ENCODE measurements around the gene SAMSN1. TPM values are rescaled to one million over a fixed set of nuclear protein-coding genes. Genes with fewer than 3 reads are reported as not detected.

The SAMSN1 gene
- polyA plus RNA-seq, 4 donors = 3.1 to 7.3 (median 5.2) TPM

DNA sequence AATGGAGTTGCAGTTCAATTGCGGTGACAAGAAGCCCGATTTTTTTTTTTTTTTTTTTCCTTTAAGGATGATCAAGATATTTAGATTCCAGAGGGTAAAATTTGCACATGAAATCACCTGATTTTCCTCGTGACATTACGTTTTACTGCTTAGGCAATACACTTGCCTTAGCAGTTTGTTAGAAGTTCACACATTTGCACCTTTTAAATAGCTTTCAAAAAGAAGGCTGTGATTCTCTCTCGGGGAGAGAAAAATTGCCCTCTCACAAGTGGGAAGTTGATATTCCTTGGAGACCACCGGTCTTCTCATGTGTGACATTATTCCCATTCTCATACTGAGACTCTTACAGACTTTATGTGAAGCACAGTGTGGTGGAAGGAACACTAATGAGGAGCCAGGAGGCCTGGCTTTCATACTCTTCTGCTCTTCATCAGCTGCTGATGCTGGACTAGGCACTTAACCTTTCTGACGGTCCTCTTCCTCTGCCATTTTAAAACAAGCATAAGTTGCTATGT is 93.3 kb downstream of the SAMSN1 start:
- no peak for DNase-seq (ENCODE audit: low read depth in 4 of 4, low spot score in 3 of 4)

- DNase-seq (ENCODE audit: low read depth in 4 of 4, low spot score in 3 of 4) = no peak
These were observed 93.9 kb downstream of the SAMSN1 start for GRCh38 chr21:14452031-14452726.

GRCh38 chr21:14451546-14451945 is 94.6 kb downstream of the SAMSN1 start:
- DNase-seq (ENCODE audit: low read depth in 4 of 4, low spot score in 3 of 4) = no peak

GRCh38 chr21:14448784-14449183 is 97.3 kb downstream of the SAMSN1 start:
- DNase-seq (ENCODE audit: low read depth in 4 of 4, low spot score in 3 of 4) = no peak

- DNase-seq (ENCODE audit: low read depth in 4 of 4, low spot score in 3 of 4) = no peak
These were observed 107.9 kb downstream of the SAMSN1 start for GRCh38 chr21:14438211-14438610.

GRCh38 chr21:14435423-14435822 is 110.7 kb downstream of the SAMSN1 start:
- DNase-seq (ENCODE audit: low read depth in 4 of 4, low spot score in 3 of 4) = no peak

Other genes starting within 250 kb of the SAMSN1 start
- gene HSPA13, start 163.2 kb downstream of the SAMSN1 start, polyA plus RNA-seq (ENCODE audit: insufficient read length in 4 of 4) = 10 to 100 TPM; 53.8 to 65.9 (median 64.9) TPM

Data from right renal pelvis (tissue), 4 donors.